Measurements from ENCODE around the gene PLEKHG3. TPM values are rescaled to one million over a fixed set of nuclear protein-coding genes. Genes with fewer than 3 reads are reported as not detected.
A peak's percentile ranks its signal among the peaks of the same experiment; 100 is the strongest.

Gene PLEKHG3
- total RNA-seq, 1 experiment from 2014 or later = 59.3 TPM

DNA sequence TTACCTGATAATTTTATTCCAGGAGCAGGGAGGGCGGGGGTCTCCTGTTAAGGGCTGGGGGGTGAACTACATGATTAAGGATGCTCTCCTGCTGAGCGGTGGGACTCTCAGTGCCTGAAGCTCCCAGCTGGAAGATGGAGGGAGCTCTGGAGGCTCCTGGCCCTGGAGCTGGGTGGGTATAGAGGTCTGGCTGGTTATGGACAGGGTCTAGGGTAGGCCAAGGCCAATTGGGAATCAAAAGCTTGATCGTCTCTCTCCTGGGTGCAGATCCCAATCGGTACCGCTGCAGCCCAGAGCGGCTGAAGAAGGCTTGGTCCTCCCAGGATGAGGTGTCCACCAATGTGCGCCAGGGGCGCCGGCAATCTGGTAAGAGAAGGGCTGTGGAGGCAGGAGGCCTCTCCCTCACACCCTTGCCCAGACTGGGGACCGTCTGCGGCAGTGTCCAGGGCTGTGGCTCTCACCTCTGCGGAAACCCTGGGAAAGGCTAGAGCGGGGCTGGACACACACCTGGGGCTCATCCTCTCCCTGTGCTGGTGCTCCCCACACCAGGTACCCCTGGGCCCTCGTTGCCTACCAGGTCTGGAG lies 28.4 kb downstream of the PLEKHG3 start:
- H3K27me3 ChIP-seq (ENCODE audit: insufficient read depth, low read depth) = no peaks in the 10 kb centered on the region
- POLR2A ChIA-PET (ENCODE audit: unreplicated experiment) = no interaction called here
- BruUV-seq (replicated peaks) = no TSS peak
- H3K27ac ChIP-seq = no peak overlapping the region
- DNase-seq = no peak
- no peak overlapping the region for H3K4me2 ChIP-seq
- no peak overlapping the region for H2AFZ ChIP-seq
- TF ChIP-seq, protein P1, sequence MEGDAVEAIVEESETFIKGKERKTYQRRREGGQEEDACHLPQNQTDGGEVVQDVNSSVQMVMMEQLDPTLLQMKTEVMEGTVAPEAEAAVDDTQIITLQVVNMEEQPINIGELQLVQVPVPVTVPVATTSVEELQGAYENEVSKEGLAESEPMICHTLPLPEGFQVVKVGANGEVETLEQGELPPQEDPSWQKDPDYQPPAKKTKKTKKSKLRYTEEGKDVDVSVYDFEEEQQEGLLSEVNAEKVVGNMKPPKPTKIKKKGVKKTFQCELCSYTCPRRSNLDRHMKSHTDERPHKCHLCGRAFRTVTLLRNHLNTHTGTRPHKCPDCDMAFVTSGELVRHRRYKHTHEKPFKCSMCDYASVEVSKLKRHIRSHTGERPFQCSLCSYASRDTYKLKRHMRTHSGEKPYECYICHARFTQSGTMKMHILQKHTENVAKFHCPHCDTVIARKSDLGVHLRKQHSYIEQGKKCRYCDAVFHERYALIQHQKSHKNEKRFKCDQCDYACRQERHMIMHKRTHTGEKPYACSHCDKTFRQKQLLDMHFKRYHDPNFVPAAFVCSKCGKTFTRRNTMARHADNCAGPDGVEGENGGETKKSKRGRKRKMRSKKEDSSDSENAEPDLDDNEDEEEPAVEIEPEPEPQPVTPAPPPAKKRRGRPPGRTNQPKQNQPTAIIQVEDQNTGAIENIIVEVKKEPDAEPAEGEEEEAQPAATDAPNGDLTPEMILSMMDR (conservative IDR thresholded peaks at IDR 0.05) = no peak
- no peak for TF ChIP-seq EZH2 (IDR thresholded peaks at IDR 0.05; ENCODE audit: low read depth)
- no peaks in the 10 kb centered on the region for H3F3A ChIP-seq (ENCODE audit: insufficient read depth, low read depth)
- 0 out of 2 replicates have a peak, but pooled peaks cover 2% of the 10 kb centered on the region for H4K20me1 ChIP-seq (ENCODE audit: insufficient read depth)
- no peak overlapping the region for H3K4me3 ChIP-seq
- no peaks in the 10 kb centered on the region for H3K9me2 ChIP-seq (ENCODE audit: insufficient read depth)
- no peaks in the 10 kb centered on the region for H3K4me1 ChIP-seq (replicated peaks; ENCODE audit: insufficient read depth)
- H3K36me3 ChIP-seq (ENCODE audit: low read depth) = peaks cover 19% of the 10 kb centered on the region
- CTCF ChIA-PET = interaction anchor here (0.6 kb wide), 1 partner anchor 109 kb away, joined by 12 read pairs; no protein-coding TSS in a partner anchor
- no peaks in the 10 kb centered on the region for H3K9me3 ChIP-seq (ENCODE audit: insufficient read depth, low read depth)
- intact Hi-C loops (cut with micrococcal nuclease; ENCODE audit: unreplicated experiment) = no loop called here
- H3K79me2 ChIP-seq (ENCODE audit: low read depth) = 0 out of 2 replicates have a peak, but pooled peaks cover 7% of the 10 kb centered on the region

DNA sequence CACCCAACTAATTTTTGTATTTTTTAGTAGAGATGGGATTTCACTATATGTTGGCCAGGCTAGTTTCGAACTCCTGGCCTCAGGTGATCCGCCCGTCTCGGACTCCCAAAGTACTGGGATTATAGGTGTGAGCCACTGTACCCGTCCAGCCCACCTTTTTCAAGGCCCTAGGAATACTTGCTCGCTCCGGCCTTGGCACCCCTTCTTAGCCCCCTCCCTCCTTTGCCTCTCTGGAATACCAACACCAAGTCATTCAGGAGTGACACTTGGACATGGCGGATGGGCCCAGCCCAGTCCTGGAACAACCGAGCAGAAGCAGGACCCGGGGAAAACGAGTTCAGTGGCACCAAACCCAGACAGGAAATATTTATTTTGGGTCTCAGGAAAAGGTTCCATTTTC lies 29.1 kb downstream of the PLEKHG3 start:
- Histone ChIP-seq H3K4me1 (replicated peaks; ENCODE audit: insufficient read depth) (no peaks in the 10 kb centered on the region), H3K36me3 (ENCODE audit: low read depth) (peaks cover 12% of the 10 kb centered on the region; the same call in 1 of the 2 replicates), H3K4me2 (no peak overlapping the region), H3K9me2 (ENCODE audit: insufficient read depth) (no peaks in the 10 kb centered on the region), H4K20me1 (ENCODE audit: insufficient read depth) (0 out of 2 replicates have a peak, but pooled peaks cover 2% of the 10 kb centered on the region), H3K79me2 (ENCODE audit: low read depth) (no peaks in the 10 kb centered on the region), H3K27me3 (ENCODE audit: insufficient read depth, low read depth) (no peaks in the 10 kb centered on the region), H3F3A (ENCODE audit: insufficient read depth, low read depth) (no peaks in the 10 kb centered on the region), H3K27ac (no peak overlapping the region), H3K9me3 (ENCODE audit: insufficient read depth, low read depth) (no peaks in the 10 kb centered on the region), H3K4me3 (no peak overlapping the region), H2AFZ (no peak overlapping the region)
- ChIA-PET CTCF (no interaction called here), POLR2A (ENCODE audit: unreplicated experiment) (no interaction called here)
- intact Hi-C loops (cut with micrococcal nuclease; ENCODE audit: unreplicated experiment) = no loop called here
- no peak for TF ChIP-seq EZH2 (IDR thresholded peaks at IDR 0.05; ENCODE audit: low read depth)
- TF ChIP-seq, protein P1 (conservative IDR thresholded peaks at IDR 0.05) = no peak
- DNase-seq = no peak
- no TSS peak for BruUV-seq (replicated peaks)

DNA sequence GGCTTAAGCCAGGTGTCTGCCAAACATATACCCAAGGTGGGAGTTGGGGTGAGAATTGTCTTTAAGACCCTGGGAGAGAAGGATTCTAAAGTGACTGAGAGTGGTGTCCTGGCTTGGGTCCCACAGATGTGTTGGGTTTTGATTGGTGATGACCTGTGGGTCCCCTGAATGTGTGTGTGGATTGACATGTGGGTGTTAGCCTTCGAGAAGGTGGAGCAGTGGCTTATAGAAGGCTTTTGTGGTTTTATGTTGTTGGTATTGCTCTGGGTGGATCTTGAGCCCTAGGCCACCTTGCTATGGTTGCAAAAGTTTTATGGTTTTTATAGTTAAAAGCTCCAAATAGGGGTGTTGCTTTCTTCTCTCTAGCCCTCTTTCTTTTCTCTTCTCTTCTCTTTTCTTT lies 29.7 kb downstream of the PLEKHG3 start:
- H3K79me2 ChIP-seq (ENCODE audit: low read depth) = no peaks in the 10 kb centered on the region
- intact Hi-C loops (cut with micrococcal nuclease; ENCODE audit: unreplicated experiment) = no loop called here
- H2AFZ ChIP-seq = no peak overlapping the region
- H3K36me3 ChIP-seq (ENCODE audit: low read depth) = peaks cover 7% of the 10 kb centered on the region; the same call in 1 of the 2 replicates
- H3K9me2 ChIP-seq (ENCODE audit: insufficient read depth) = no peaks in the 10 kb centered on the region
- no peak overlapping the region for H3K4me2 ChIP-seq
- no peak overlapping the region for H3K27ac ChIP-seq
- H3K9me3 ChIP-seq (ENCODE audit: insufficient read depth, low read depth) = no peaks in the 10 kb centered on the region
- TF ChIP-seq, protein P1 (conservative IDR thresholded peaks at IDR 0.05) = no peak
- TF ChIP-seq EZH2 (IDR thresholded peaks at IDR 0.05; ENCODE audit: low read depth) = no peak
- no peaks in the 10 kb centered on the region for H3K4me1 ChIP-seq (replicated peaks; ENCODE audit: insufficient read depth)
- H4K20me1 ChIP-seq (ENCODE audit: insufficient read depth) = 0 out of 2 replicates have a peak, but pooled peaks cover 2% of the 10 kb centered on the region
- DNase-seq = no peak
- ChIA-PET CTCF (interaction anchor here (0.7 kb wide), 1 partner anchor 59 kb away, joined by 5 read pairs; no protein-coding TSS in a partner anchor), POLR2A (ENCODE audit: unreplicated experiment) (interaction anchor here (0.7 kb wide), 1 partner anchor 13 kb away, joined by 3 read pairs; no protein-coding TSS in a partner anchor)
- no peak overlapping the region for H3K4me3 ChIP-seq
- BruUV-seq (replicated peaks) = TSS peak; percentile 18
- no peaks in the 10 kb centered on the region for H3F3A ChIP-seq (ENCODE audit: insufficient read depth, low read depth)
- no peaks in the 10 kb centered on the region for H3K27me3 ChIP-seq (ENCODE audit: insufficient read depth, low read depth)
